UCSD-AML1 (cell line): Measurements from ENCODE around the gene CD2AP.
"Not testable (repeated sequence)": the region's sequence is repeated elsewhere in the genome, so short reads cannot be mapped to it uniquely, and the experiment has no call there.

Experiments used
- DNase-seq: peaks from one replicate; lab custom pipeline; 2025; ENCODE audit not compliant: unreplicated experiment; lab: John Stamatoyannopoulos, UW

The CD2AP gene, protein sequence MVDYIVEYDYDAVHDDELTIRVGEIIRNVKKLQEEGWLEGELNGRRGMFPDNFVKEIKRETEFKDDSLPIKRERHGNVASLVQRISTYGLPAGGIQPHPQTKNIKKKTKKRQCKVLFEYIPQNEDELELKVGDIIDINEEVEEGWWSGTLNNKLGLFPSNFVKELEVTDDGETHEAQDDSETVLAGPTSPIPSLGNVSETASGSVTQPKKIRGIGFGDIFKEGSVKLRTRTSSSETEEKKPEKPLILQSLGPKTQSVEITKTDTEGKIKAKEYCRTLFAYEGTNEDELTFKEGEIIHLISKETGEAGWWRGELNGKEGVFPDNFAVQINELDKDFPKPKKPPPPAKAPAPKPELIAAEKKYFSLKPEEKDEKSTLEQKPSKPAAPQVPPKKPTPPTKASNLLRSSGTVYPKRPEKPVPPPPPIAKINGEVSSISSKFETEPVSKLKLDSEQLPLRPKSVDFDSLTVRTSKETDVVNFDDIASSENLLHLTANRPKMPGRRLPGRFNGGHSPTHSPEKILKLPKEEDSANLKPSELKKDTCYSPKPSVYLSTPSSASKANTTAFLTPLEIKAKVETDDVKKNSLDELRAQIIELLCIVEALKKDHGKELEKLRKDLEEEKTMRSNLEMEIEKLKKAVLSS

DNA sequence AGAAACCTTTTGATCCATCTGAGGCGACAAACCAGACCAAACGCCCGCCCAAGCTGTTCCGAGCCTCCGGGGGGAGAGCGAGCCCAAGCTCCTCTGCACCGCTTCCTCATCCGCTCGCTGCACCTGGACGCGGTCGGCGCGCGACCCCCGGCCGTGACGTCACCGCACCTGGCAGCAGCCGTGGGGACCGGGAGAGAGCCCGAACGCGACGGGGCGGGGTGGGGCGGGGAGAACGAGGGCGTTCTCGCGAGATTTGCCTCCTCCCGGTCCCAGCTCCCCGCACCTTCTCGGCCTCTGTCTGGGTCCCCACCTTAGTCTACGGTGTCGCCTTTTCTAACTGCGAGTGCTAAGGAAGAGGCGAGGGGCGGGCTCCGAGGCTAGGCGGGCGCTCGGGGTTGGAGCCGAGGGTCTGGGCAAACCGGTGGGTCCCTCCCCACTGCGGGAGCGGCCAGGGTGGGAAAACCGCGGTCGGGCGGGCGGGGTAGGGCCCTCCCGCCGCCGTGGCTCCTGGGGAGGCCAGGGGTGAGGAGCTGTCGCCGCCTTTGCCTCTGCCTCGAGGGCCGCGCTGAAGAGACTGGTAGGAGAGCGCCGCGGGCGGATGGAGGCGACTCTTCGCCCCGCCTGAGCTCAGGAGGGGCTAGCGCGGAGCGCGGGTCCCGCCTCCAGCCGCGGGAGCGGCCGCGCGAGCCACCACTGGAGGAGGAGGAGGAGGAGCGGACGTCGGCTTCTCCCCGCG lies at the start of gene CD2AP:
CD2AP (plus strand) TSS at position 293 of the 736 bp plus-strand sequence. CDS start 456 bp downstream, outside the sequence.
- peak; percentile 86 for DNase-seq

DNA sequence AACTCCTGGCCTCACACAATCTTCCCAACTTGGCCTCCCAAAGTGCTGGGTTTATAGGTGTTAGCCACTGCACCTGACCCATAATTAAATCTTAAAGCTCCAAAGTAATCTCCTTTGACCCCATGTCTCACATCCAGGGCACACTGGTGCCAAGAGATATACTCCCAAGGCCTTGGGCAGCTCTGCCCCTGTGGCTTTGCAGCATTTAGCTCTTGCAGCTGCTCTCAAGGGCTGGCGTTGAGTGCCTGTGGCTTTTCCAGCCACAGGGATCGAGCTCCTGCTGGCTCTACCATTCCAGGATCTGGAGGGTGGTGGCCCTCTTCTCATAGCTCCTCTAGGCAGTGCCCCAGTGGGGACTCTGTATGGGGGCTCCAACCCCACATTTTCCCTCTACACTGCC lies 49.3 kb upstream of the CD2AP start:
- no peak for DNase-seq

DNA sequence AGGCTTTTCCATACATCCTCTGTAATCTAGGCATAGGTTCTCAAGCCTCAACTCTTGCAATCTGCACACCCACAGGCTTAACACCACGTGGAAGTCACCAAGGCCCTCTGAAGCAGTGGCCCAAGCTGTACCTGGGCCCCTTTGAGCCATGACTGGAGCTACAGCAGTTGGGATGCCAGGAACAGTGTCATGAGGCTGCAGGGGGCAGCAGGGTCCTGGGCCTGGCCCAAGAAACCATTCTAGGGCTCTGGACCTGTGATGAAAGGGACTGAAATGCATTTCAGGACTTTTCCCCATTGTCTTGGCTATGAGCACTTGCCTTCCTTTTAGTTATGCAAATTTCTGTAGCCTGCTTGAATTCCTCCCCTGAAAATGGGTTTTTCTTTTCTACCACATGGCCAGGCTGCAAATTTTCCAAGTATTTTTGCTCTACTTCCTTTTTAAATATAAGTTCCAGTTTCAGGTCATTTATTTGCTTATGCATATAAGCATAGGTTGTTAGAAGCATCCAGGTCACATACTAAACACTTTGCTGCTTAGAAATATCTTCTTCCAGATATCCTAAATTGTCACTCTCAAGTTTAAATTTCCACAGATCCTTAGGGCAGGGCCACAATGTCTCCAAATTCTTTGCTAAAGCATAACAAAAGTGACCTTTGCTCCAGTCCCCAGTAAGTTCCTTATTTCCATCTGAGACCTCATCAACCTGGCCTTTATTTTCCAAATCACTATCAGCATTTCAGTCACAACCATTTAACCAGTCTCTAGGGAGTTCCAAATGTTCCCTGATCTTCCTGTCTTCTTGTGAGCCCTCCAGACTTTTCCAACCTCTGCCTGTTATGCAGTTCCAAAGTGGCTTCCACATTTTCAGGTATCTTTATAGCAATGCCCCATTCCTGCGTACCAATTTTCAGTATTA lies 48.6 kb upstream of the CD2AP start:
- DNase-seq: no peak

DNA sequence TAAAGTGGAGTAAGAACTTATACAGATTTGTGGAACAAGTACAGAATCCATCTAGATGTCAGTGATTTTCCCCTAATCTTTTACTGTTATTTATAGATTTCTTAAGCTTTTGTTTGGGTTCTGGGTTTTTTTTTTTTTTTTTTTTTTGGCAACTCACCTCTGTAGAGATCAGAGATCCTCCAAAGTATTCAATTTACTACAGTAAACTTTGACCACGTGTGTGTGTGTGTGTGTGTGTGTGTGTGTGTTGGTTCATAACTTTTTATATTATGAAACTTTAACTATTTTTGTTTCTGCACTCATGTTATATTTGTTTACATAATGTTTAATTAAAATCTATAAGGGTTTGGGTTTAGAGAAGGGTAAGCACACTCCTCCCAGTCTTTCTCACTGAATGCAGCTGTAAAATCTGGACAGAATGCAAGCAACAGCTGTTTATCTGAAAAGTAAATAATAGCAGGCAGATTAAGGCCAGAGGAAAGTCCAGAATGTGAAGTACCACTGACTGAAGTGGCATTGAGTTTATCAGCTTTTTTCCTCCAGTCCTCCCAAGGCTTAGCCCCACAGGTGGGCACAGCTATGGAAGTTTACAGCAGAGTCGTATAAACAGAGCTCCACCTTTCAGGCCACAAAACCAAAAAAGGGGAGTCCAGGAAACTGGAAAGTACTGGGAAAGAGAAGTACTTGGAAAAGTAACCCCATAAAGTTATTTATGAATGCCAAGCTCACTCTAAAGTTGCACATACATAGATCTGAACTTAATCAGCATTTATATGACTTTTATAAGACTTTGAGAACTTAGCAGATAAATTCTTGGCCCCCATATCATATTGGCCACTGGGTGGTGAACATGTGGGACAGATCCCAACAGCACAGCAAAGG lies 43.0 kb upstream of the CD2AP start:
- no peak for DNase-seq

DNA sequence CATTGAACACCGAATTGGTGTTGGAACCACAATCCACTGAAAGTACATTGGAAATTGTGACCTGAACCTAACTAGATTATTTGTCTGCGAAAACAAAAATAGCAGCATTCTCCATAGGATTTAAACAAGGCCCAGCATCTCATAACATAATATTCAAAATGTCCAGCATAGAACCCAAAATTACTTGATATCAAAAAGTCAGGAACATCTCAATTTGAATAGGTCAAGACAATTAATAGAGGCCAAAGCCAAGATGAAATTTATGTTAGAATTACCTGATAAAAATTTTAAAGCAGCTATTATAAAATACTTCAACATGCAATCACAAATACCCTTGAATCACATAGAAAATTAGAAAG lies 42.4 kb upstream of the CD2AP start:
- no peak for DNase-seq

DNA sequence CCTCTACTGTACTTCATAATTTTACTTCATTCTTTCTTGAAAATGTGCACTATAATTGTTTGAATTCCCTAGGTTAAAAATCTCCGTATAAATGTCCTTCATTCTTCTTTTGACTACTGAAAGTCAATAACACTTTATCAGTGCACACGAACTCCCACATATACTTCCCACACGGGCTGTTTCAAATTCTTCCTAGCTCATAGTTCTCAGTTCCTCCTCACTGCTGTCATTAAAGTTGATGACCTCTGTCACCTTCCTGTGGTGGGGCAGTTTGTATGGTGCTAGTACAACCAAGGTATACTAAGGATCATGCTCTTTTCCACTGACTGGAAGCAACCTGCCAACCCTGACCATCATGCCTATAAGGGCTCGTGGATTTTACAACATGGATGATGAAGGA lies 40.0 kb upstream of the CD2AP start:
- no peak for DNase-seq

DNA sequence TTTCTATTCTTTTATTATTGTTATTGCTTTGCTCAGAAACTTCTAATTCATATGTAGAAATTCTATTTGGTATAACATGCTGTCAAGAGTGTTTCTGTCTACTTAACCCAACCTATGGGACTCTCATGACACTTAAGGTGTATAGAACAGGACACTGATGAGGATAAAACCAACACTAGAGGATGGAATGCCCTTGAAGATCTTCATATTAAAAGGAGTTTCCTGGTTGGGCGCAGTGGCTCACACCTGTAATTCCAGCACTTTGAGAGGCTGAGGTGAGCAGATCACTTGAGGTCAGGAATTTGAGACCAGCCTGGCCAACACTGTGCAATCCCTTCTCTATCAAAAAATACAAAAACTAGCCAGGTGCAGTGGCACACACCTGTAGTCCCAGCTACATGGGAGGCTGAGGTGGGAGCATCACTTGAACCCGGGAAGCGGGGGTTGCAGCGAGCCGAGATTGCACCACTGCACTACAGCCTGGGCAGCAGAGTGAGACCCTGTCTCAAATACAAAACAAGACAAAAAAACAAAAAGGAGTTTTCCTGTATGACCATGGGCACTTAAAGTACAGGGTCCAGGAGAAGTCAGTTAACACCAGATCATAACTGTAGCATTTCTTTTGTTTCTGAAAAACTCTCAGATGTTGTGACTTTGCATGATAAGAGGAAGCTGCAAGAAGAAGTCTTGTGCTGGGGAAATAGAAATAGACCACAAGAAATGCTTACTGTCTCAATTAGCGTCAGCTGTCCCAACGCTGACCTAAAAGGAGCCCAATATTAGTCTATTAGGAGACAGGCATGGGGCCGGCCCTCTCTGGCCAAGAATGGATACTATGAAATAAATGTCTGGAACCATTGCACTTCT lies 38.9 kb upstream of the CD2AP start:
- DNase-seq: no peak

DNA sequence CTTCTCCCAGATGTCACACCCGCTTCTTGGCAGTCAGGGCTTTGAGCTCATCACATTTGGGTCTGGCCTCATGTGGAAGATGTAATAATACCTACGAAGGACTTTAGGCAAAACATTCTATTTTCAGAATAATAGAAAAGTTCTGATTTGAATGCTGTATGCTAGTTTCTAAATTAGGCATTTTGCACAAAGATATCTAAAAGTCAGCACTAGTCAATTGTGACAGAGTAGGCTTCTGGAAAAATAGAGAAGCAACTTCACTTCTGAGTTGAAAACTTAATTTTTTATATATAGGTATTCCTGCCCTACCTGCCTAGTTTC lies 38.3 kb upstream of the CD2AP start:
- DNase-seq: no peak

DNA sequence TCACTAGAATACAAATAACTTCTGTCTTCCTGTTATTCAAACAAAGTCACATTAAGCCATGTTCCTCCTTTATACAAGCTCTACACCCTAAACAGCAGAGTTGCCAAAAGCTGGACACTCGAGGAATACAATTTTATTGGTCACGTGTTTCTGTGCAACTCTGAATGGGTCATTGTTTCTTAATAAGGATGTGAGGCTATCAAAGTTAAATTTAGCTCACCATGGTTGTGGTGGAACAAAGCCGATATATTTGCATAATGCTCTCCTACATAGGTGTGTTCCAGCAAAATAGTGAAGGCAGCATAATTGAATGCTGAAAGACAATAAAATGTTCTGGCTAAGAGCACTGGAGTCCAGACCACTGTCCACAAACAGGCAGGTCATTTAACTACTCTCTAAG lies 36.9 kb upstream of the CD2AP start:
- no peak for DNase-seq

DNA sequence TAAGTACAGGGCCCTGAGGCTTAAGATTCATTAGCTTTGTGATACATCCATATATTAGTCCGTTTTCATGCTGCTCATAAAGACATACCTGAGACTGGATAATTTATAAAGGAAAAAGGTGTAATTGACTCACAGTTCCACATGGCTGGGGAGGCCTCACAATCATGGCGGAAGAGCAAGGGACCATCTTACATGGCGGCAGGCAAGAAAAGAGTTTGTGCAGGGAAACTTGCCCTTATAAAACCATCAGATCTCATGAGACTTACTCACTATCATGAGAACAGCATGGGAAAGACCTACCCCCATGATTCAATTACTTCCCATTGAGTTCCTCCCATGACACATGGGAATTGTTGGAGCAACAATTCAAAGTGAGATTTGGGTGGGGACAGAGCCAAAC lies 32.6 kb upstream of the CD2AP start:
- not testable (repeated sequence) for DNase-seq

DNA sequence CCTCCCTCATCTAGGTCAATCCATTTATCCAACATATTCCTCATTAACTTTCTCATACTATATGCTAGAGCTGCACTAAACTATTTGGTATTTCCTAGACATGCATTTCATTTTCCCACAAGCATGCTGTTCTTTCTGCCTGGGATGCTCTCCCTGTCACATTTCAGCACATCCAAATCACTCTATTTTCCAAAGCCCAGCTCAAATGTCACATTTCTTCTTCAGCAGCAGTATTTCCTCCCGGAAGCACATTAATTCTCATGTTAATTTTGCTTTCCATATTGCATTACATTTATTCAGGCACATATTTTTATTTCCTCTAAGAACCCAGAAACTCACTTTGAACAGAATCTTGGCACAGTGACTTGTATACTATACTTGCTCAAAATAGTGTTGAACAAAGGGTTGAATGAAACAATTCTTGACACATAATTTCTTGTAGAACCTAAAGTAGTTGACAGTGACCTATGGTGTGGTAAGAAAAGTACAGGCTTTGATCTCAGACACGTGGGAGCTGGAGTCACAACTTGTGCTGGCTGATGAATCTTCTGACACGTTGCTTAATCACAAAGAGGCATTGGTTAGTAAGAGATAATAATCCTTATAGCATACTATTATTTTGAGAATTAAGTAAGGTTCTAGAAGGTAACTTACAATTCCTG lies 30.8 kb upstream of the CD2AP start:
- no peak for DNase-seq

DNA sequence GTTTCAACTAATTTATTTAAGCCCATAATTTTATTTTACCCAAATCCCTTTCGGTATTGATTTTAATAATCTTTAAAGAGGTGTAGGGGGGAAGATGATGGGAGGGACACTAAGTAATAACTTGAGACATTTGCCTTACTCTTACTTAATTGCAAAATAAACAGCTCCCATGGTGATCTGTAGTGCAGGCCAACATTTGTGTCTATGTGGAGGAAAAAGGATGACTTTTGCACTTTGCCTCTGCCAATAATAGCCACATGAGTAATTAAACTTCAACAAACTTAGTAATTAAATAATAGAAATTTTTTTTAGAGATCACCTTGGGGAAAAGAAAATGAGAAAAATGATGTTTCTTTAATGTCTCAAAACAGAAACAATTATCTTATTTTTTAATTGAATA lies 29.9 kb upstream of the CD2AP start:
- DNase-seq: no peak

DNA sequence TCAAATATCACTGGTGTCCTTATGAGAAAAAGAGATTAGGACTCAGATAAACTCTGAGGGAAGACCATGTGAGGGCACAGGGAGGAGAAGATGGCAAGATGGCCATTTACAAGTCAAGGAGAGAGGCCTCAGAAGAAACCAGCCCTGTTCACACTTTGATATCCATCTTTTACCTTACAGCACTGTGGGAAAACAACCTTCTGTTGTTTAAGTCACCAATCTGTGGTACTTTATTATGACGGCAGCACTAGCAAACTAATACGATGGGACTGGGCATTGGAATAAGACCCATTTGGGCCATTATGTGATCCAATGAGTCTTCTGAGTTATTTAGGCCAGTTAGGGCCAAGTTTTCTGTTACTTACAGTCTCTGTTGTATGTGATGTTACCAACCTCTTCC lies 26.4 kb upstream of the CD2AP start:
- no peak for DNase-seq

DNA sequence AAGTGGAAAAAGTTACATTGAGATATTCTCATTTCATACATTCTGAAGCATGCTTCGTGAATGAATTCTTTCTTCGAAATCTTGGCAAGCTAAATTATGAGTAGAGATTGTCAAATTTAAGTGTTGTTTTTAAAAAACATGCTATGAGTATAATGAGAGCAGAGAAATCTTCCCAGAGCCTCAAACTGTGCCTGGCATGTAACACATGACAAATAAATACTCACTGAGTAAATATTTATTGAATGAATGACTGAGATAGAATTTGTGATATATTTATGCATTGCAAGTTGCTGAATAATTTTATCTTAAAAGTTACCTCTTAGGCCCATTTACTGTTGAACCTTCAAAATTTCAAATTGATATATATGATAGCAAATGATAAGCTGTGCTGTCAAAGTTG lies 24.7 kb upstream of the CD2AP start:
- no peak for DNase-seq

DNA sequence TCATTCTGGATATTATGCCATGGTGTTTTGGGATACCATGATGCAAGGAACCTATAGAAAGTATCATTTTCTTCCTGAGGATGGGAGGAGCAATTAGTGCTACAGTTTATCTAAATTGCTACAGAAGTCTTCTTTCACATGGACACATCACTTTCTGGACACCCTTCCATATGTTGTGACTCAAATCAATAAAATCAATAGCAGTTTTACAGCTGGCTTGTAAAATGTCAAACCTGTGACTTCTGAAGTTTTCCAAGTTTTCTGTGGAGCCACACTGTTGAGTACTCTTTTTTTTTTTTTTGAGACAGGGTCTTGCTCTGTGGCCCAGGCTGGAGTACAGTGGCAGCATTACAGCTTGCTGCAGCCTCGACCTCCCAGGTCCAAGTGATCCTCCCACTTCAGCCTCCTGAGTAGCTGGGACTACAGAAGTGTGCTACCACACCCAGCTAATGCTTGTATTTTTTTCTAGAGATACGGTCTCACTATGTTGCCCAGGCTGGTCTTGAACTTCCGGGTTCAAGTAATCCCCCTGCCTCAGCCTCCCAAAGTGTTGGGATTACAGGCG lies 24.1 kb upstream of the CD2AP start:
- DNase-seq: no peak

DNA sequence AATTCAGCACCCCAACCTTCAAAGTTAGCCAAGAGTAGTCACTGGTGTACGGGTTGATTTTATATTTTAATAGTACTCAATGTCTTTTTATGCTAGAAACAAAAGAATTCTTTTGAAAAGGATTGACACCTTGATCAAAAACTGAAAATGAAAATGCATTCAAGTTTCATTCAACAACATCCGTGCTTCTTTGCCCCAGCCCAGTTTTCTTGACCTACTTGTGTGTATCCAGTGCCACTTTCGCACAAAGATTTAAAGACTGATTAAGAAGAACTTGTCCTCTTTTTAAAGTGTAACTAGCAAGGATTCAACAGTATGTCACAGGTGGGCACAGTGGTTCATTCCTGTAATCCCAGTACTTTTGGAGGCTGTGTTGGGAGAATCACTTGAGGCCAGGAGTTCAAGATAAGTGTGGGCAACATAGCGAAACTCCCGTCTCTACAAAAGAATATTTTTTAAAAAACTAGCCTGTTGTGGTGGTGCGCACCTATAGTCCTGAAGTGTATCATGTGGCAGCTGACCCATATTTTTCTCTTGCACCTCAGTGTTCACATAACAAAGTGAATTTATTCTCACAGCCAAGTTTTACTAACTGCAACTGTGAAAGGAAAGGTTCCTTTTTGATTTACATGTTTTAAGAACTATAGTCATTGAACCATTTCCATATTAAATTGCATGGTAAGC lies 22.7 kb upstream of the CD2AP start:
- no peak for DNase-seq

DNA sequence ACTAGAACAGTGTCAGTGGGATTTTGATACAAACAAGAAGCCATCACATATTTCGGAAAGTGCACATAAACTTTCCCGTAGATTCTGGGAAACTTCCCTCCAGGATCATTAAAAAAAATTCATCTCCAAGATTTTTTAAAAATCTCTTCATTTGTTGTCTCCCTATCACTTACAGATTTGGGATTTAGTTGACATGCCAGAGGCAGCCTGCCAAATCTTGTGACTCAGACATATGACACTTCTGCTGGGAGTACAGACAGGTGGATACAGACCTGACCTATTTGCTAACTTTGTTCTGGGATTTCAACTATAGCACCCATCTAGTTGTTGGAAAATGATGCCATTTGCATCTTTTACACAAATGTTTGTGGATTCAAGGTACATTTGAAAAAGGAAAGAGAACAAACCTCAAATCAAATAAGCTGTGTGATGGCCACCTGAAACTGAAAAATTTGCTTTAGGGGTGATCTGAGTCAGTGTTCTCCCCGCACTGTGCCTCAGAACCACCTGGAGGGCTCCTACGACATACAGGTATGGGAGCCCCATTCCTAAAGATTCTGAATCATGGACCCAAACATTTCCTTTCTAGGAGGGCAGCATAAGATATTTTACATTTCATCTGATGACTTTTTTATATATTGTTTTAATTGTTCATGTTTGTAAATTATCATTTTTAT lies 21.9 kb upstream of the CD2AP start:
- DNase-seq: no peak
